Liver (tissue), 9 donors: ENCODE results near the gene GATB. TPM values are rescaled to one million over a fixed set of nuclear protein-coding genes. Genes with fewer than 3 reads are reported as not detected.

Experiments
- DNase-seq: peaks from one replicate; pipeline ENCODE4 v3.0.0-alpha.2; 2017; ENCODE audit warnings: low spot score
- H3K27ac ChIP-seq, 2 donors: one replicate each; pipeline ENCODE4 v1.7.0; 2013; ENCODE audit warnings: inconsistent platforms in 2 of 2, low read length in 2 of 2, control low read depth in 1 of 2, low read depth in 1 of 2, mild to moderate bottlenecking in 1 of 2
- H3K27me3 ChIP-seq, 4 donors: one replicate each; pipeline versions ENCODE4 v1.6.1 to v1.7.0; 2013; ENCODE audit warnings: low read length in 3 of 4, inconsistent platforms in 1 of 4, mild to moderate bottlenecking in 1 of 4, moderate library complexity in 1 of 4; ENCODE audit not compliant: control insufficient read depth in 4 of 4, insufficient read depth in 4 of 4
- H3K36me3 ChIP-seq, 4 donors: one replicate each; pipeline versions ENCODE4 v1.6.1 to v1.7.0; 2013; ENCODE audit warnings: low read length in 3 of 4, mild to moderate bottlenecking in 3 of 4, low read depth in 1 of 4, moderate library complexity in 1 of 4; ENCODE audit not compliant: control insufficient read depth in 4 of 4, insufficient read depth in 3 of 4
- H3K4me1 ChIP-seq, 4 donors: one replicate each; pipeline versions ENCODE4 v1.6.1 to v1.7.0; 2013; ENCODE audit warnings: low read length in 3 of 4, mild to moderate bottlenecking in 3 of 4, moderate library complexity in 1 of 4; ENCODE audit not compliant: control insufficient read depth in 4 of 4, insufficient read depth in 4 of 4
- H3K4me3 ChIP-seq, 3 donors: one replicate each; pipeline versions ENCODE4 v1.6.1 to v1.7.0; 2013; ENCODE audit warnings: low read length in 3 of 3, control low read depth in 1 of 3, low read depth in 1 of 3, mild to moderate bottlenecking in 1 of 3
- H3K9ac ChIP-seq, 2 donors: one replicate each; pipeline ENCODE4 v1.7.0; 2013; ENCODE audit warnings: low read length in 2 of 2, mild to moderate bottlenecking in 2 of 2, moderate library complexity in 2 of 2, control low read depth in 1 of 2, low read depth in 1 of 2
- H3K9me3 ChIP-seq, 4 donors: one replicate each; pipeline versions ENCODE4 v1.6.1 to v1.7.0; 2013; ENCODE audit warnings: low read length in 3 of 4; ENCODE audit not compliant: control insufficient read depth in 4 of 4
- EGR1 ChIP-seq, 2 donors: IDR thresholded peaks; 2 replicates each; pipeline ENCODE4 v1.6.1; 2016 to 2018; ENCODE audit warnings: antibody characterized with exemption in 2 of 2, low read depth in 2 of 2
- FOXA1 ChIP-seq: IDR thresholded peaks from 2 replicates; pipeline ENCODE4 v1.6.1; 2016; ENCODE audit warnings: antibody characterized with exemption
- FOXA2 ChIP-seq: IDR thresholded peaks from 2 replicates; pipeline ENCODE4 v1.6.1; 2016; ENCODE audit warnings: antibody characterized with exemption
- GABPA ChIP-seq, 2 donors: IDR thresholded peaks in 1 of 2; conservative IDR thresholded peaks in 1 of 2; 2 replicates each; pipeline ENCODE4 v1.6.1; 2016; ENCODE audit warnings: antibody characterized with exemption in 2 of 2, mild to moderate bottlenecking in 1 of 2, moderate library complexity in 1 of 2
- HNF4G ChIP-seq: IDR thresholded peaks from 2 replicates; pipeline ENCODE4 v1.6.1; 2016; ENCODE audit warnings: antibody characterized with exemption
- NR2F2 ChIP-seq: IDR thresholded peaks from 2 replicates; pipeline ENCODE4 v1.6.1; 2016; ENCODE audit warnings: antibody characterized with exemption
- RAD21 ChIP-seq, 2 donors: IDR thresholded peaks; 2 replicates each; pipeline ENCODE4 v1.6.1; 2016; ENCODE audit warnings: antibody characterized with exemption in 2 of 2, mild to moderate bottlenecking in 2 of 2
- RXRA ChIP-seq, 2 donors: IDR thresholded peaks; 2 replicates each; pipeline ENCODE4 v1.6.1; 2017 to 2018; ENCODE audit warnings: antibody characterized with exemption in 2 of 2, mild to moderate bottlenecking in 1 of 2
- TAF1 ChIP-seq: conservative IDR thresholded peaks from 2 replicates; pipeline ENCODE4 v1.6.1; 2016; ENCODE audit warnings: antibody characterized with exemption, mild to moderate bottlenecking
- YY1 ChIP-seq: IDR thresholded peaks from 2 replicates; pipeline ENCODE4 v1.6.1; 2016; ENCODE audit warnings: antibody characterized with exemption, mild to moderate bottlenecking
- ZBTB33 ChIP-seq: IDR thresholded peaks from 2 replicates; pipeline ENCODE4 v1.6.1; 2016; ENCODE audit warnings: antibody characterized with exemption
- WGBS: extraction: QIAGEN DNeasy Blood & Tissue Kit; methylation state at CpG from one replicate; pipeline ENCODE4 v1.1.7; 2013; 5-methylcytosine and 5-hydroxymethylcytosine counted together
- polyA plus RNA-seq, 2 donors: library from polyadenylated mRNA; stranded (reverse) in 1 of 2; unstranded in 1 of 2; fragments of 200-250 nt in 1 of 2; fragments of >200 nt in 1 of 2; fragmentation: Nextera tagmentation in 1 of 2; extraction: Ambion mirVana in 1 of 2; gene quantifications; one replicate each; pipeline versions ENCODE4 v1.2.1 to v1.2.3, GENCODE V29; 2013 to 2015
- total RNA-seq, 2 donors: library from RNA; depleted of rRNA; stranded (reverse); fragments of >200 nt; gene quantifications; one replicate each; pipeline ENCODE4 v1.2.3, GENCODE V29; 2014
- TF ChIP-seq, protein P1 (sequence below): IDR thresholded peaks from 2 replicates; pipeline ENCODE4 v1.6.1; 2016; ENCODE audit warnings: antibody characterized with exemption, mild to moderate bottlenecking
- TF ChIP-seq, protein P2 (sequence below): IDR thresholded peaks from 2 replicates; pipeline ENCODE4 v1.6.1; 2016; ENCODE audit warnings: antibody characterized with exemption
- TF ChIP-seq, protein P3 (sequence below): fragments of 150-350 bp; IDR thresholded peaks from 2 replicates; pipeline ENCODE4 v1.5.1; 2017; ENCODE audit warnings: improper control_type of control experiment, low read depth, low read length; ENCODE audit not compliant: missing input control
- TF ChIP-seq, protein P4 (sequence below): IDR thresholded peaks from 2 replicates; pipeline ENCODE4 v1.6.1; 2016; ENCODE audit warnings: antibody characterized with exemption
- donor health status: healthy.
- donor health status: healthy.
- donor health status: healthy.
- donor health status: healthy.
- donor health status: healthy.

GATB gene
- total and polyA plus RNA-seq, 4 donors: 10.4 to 17.3 (median 12.5) TPM

- no peak overlapping the region for H3K27ac ChIP-seq
- TF ChIP-seq HNF4G (no peak), TAF1 (no peak), RXRA (IDR thresholded peaks at IDR 0.05) (no peak), ZBTB33 (no peak), EGR1 (IDR thresholded peaks at IDR 0.05; ENCODE audit: low read depth in 2 of 2) (no peak), NR2F2 (no peak), GABPA (IDR thresholded peaks at IDR 0.05 in 1 of 2, conservative IDR thresholded peaks at IDR 0.05 in 1 of 2) (no peak), FOXA1 (no peak), YY1 (no peak), FOXA2 (no peak)
- TF ChIP-seq, protein P1, sequence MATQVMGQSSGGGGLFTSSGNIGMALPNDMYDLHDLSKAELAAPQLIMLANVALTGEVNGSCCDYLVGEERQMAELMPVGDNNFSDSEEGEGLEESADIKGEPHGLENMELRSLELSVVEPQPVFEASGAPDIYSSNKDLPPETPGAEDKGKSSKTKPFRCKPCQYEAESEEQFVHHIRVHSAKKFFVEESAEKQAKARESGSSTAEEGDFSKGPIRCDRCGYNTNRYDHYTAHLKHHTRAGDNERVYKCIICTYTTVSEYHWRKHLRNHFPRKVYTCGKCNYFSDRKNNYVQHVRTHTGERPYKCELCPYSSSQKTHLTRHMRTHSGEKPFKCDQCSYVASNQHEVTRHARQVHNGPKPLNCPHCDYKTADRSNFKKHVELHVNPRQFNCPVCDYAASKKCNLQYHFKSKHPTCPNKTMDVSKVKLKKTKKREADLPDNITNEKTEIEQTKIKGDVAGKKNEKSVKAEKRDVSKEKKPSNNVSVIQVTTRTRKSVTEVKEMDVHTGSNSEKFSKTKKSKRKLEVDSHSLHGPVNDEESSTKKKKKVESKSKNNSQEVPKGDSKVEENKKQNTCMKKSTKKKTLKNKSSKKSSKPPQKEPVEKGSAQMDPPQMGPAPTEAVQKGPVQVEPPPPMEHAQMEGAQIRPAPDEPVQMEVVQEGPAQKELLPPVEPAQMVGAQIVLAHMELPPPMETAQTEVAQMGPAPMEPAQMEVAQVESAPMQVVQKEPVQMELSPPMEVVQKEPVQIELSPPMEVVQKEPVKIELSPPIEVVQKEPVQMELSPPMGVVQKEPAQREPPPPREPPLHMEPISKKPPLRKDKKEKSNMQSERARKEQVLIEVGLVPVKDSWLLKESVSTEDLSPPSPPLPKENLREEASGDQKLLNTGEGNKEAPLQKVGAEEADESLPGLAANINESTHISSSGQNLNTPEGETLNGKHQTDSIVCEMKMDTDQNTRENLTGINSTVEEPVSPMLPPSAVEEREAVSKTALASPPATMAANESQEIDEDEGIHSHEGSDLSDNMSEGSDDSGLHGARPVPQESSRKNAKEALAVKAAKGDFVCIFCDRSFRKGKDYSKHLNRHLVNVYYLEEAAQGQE: no peak
- TF ChIP-seq, protein P2, sequence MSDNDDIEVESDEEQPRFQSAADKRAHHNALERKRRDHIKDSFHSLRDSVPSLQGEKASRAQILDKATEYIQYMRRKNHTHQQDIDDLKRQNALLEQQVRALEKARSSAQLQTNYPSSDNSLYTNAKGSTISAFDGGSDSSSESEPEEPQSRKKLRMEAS: no peak
- TF ChIP-seq, protein P3, sequence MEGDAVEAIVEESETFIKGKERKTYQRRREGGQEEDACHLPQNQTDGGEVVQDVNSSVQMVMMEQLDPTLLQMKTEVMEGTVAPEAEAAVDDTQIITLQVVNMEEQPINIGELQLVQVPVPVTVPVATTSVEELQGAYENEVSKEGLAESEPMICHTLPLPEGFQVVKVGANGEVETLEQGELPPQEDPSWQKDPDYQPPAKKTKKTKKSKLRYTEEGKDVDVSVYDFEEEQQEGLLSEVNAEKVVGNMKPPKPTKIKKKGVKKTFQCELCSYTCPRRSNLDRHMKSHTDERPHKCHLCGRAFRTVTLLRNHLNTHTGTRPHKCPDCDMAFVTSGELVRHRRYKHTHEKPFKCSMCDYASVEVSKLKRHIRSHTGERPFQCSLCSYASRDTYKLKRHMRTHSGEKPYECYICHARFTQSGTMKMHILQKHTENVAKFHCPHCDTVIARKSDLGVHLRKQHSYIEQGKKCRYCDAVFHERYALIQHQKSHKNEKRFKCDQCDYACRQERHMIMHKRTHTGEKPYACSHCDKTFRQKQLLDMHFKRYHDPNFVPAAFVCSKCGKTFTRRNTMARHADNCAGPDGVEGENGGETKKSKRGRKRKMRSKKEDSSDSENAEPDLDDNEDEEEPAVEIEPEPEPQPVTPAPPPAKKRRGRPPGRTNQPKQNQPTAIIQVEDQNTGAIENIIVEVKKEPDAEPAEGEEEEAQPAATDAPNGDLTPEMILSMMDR: no peak
- WGBS: 91% methylated on average over 6 of the region's 6 CpGs
Measured at GRCh38 chr4:151692443-151692782, 68.4 kb downstream of the GATB start.

GRCh38 chr4:151691639-151692442, 69.0 kb downstream of the GATB start:
- Histone ChIP-seq H3K27ac (no peak overlapping the region), H3K9me3 (no peaks in the 10 kb centered on the region), H3K36me3 (peaks cover 2 to 10% (median 5%) of the 10 kb centered on the region in 4 donors), H3K9ac (no peak overlapping the region), H3K27me3 (no peaks in the 10 kb centered on the region), H3K4me3 (no peak overlapping the region), H3K4me1 (no peaks in the 10 kb centered on the region)
- TF ChIP-seq TAF1 (no peak), RAD21 (IDR thresholded peaks at IDR 0.05) (no peak), FOXA1 (no peak), NR2F2 (no peak), HNF4G (no peak), RXRA (IDR thresholded peaks at IDR 0.05) (no peak)
- TF ChIP-seq, protein P2: no peak
- TF ChIP-seq, protein P4, sequence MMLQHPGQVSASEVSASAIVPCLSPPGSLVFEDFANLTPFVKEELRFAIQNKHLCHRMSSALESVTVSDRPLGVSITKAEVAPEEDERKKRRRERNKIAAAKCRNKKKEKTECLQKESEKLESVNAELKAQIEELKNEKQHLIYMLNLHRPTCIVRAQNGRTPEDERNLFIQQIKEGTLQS: no peak
- TF ChIP-seq, protein P1: no peak
- TF ChIP-seq, protein P3: no peak
- 94% methylated on average over 14 of the region's 14 CpGs for WGBS
- DNase-seq: no peak

More at GRCh38 chr4:151692443-151692782, 68.4 kb downstream of the GATB start:
- no peak overlapping the region for H3K4me3 ChIP-seq
- no peak for DNase-seq
- H3K9me3 ChIP-seq: no peaks in the 10 kb centered on the region
- H3K4me1 ChIP-seq: no peaks in the 10 kb centered on the region
- H3K36me3 ChIP-seq: peaks cover 2 to 10% (median 5%) of the 10 kb centered on the region in 4 donors
- H3K9ac ChIP-seq: no peak overlapping the region
- H3K27me3 ChIP-seq: no peaks in the 10 kb centered on the region
